GM21360 (cell line): Measurements from ENCODE around the gene PCARE.
"Not testable (repeated sequence)": the region's sequence is repeated elsewhere in the genome, so short reads cannot be mapped to it uniquely, and the experiment has no call there.

Experiments used
- ATAC-seq: cut with Tn5 transposase; IDR thresholded peaks from one replicate; pipeline ENCODE4 v1.9.1; 2021; ENCODE audit warnings: mild to moderate bottlenecking, moderate library complexity; ENCODE audit not compliant: unreplicated experiment

The PCARE gene

DNA sequence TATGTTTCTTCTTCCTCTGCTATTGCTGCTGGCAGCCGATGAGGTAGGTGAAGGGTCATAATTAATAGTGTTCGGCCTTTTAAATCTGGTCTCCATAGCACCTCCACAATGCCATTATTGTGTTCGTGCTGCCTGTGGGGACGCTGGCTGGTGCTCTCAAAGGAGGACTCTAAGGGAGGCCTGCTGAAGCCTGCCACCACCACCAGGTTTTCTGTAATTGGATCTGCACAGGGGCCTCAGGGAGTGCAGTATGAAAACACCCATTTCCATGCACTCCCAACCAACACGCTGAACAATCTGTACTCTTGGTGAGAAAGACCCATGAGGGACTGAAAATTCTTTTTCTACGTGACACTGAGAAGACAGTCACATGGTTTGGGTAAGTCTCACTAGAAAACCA lies 23.2 kb upstream of the PCARE start:
- ATAC-seq: no peak

DNA sequence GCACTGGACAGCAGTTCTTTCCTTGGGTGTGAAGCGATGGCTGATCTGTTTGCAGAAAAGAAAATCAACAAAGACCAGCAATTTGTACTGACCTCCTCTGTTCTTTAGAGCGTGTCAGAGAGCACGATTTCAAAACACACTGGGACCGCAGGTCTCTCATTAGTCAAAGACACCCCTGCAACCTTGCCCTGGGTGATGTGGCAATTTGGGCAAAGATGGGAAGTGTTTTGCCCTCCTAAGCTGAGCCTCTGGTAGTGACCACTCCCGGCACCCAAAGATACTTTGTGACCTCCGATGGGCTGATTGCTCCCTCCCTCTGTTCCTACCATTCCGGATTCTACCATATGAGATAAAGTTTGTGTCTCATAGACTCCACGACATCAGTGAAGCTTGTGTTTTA lies 22.6 kb upstream of the PCARE start:
- ATAC-seq: no peak

DNA sequence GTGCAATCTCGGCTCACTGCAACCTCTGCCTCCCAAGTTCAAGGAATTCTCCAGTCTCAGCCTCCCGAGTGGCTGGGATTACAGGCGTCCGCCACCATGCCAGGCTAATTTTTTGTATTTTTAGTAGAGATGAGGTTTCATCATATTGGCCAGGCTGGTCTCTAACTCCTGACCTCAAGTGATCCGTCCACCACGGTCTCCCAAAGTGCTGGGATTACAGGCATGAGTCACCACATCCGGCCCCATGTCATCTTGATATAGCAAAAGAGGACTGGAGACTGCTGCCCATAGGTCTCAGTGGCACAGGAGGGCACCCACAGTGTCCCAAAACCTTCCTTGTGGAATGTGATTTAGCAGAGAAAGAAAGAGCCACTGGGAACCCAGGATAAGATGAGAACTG lies 16.0 kb upstream of the PCARE start:
- ATAC-seq: not testable (repeated sequence)

DNA sequence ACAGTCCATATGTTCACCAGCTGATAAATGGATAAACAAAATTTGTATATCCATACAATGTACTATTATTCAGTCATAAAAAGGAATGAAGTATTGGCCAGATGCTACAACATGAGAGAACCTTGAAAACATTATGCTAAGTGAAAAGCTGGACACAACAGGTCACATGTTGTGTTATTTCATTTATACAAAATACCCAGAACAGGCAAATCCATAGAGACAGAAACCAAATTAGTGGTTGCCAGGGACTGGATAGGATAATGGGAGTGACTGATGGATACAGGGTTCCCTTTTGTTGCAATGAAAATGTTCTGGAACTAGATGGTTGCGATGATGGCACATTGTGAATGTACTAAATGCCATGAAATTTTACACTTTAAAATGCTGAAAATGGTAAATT lies 10.2 kb upstream of the PCARE start:
- ATAC-seq: no peak

DNA sequence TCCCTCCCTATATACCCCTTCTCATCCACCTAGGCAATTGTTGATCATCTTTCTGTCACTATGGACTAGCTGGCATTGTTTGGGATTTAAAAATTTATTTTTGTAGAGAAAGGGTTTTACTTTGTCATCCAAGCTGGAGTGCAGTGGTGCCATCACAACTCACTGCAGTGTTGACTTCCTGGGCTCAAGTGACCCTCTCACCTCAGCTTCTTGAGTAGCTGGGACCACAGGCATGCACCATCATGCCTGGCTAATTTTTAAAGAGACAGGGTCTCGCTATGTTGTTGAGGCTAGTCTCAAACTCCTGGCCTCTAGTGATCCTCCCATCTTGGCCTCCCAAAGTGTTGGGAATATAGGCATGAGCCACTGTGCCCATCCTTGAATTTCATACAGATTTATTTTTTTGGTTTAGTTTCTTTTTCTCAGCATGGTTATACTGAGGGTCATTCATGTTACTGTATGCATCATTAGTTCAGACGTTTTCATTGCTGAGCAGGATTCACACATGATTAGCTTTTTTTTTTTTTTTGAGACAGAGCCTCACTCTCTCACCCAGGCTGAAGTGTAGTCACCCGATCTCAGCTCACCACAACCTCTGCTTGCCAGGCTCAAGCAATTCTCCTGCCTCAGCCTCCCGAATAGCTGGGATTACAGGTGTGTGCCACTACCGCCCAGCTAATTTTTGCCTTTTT lies 8.6 kb upstream of the PCARE start:
- ATAC-seq: peak; percentile 86

DNA sequence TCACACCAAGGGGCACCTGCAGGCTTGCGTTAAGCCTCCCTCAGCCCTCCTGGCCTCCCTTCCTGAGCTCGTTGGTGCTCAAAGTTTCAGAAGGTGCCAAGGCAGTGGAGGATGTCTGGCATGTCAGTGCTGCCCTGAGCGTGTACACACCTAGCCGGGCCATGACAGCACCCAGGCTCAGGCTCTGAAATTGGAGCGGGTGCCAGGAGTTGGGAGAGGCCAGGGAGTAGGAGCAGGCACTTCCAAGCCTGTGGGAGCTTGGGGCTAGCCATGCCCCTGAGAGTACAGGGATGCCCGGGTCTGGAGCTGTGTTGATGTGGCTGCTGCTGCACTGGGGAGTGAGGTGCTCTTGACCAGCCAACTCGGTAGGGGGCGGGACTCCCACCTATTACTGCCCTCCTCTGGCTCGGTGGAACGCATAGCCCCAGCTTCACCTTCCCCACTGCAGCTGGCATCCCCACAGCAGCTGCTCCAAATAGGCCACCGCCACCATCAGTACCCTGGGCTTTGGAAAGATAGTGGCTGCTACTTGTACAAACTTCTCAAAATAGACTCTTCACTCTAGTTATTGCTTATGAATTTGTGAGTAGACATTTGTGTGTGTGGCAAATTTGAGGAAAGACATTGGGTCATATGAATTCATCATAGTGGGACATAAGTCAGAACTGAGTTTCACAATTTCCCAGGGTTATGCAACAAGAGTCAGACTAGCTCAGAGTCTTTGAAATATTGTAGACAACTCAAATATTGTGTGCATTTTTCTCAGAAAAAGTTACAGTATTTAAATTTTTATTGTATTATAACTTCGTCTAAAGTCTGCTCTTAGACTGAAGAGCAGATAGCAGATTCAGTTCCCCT lies 6.8 kb upstream of the PCARE start:
- no peak for ATAC-seq

DNA sequence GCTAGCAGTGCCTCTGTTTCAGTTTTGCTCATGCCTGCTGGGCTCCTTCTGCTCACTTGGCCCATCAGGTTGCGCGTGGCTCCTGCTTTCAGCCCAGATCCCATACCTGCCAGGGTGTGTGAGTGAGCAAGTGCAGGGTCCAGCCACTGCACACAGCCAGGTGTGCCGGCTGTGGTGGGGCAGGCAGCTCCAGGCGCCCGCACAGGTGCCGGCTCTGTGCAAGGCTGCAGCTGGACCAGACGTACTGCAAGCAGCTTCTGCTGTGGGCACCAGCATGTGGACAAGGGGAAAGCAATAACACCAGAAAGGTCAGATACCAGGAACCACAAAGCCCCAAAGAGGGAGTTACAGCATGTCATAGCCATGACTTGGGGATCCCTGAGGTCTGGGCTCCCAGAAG lies 5.6 kb upstream of the PCARE start:
- ATAC-seq: no peak

DNA sequence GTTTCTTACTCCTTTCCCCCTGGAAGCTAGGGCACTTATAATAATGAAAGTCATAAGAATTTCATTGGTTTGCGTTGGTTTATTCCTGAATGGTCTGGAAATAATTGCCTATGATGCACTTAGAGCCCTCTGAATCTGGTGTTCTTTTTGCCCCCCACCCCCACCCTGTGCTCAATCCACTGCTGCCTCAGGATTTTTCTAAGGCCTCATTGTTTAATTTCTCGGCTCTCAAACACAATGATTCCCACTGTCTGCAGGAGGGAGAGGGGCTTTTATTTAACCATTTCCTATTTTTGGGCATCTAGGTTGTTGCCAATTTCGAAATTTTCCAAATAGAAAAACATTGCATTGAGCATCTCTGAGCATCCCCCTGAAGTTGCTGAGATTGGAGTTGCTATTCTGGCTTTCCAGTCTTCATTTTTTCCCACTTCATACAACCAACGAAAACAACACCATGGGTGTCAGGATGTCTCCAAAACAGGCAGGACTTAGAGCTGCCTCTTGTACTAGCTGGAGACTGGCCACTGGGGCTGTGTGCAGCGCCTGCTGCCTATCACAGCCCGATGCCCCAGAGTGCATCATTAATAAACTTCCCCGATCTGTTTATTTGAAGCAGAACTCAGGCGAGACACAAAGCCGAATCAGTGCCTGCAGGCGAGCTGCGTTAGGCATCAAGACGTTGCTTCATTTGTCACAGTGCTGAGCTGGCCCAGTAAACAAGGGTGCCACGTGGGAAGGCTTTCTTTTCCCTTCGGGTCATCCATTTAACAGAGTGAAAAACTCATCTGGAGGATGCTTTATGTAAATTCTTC lies 1.8 kb upstream of the PCARE start:
- ATAC-seq: no peak

DNA sequence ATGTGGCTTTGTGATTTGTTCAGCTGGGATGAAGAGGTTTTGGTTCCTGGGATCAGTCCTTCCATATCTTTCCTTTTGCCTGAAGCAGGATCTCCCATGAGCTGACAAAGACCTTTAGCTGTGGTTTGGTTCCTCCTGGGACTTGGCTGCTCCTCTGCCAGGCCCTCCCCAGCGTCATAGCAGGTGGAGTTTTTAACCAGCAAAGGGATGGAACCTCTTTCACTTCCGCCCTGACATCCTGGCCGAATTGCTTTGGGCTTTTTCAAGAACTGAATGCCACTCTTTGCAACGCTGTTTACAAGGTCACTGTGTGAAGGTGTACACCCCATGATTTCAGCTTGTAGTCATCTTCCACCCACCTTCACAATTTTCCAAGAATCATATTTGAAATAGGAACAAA lies 390 bp downstream of the PCARE start:
- no peak for ATAC-seq

DNA sequence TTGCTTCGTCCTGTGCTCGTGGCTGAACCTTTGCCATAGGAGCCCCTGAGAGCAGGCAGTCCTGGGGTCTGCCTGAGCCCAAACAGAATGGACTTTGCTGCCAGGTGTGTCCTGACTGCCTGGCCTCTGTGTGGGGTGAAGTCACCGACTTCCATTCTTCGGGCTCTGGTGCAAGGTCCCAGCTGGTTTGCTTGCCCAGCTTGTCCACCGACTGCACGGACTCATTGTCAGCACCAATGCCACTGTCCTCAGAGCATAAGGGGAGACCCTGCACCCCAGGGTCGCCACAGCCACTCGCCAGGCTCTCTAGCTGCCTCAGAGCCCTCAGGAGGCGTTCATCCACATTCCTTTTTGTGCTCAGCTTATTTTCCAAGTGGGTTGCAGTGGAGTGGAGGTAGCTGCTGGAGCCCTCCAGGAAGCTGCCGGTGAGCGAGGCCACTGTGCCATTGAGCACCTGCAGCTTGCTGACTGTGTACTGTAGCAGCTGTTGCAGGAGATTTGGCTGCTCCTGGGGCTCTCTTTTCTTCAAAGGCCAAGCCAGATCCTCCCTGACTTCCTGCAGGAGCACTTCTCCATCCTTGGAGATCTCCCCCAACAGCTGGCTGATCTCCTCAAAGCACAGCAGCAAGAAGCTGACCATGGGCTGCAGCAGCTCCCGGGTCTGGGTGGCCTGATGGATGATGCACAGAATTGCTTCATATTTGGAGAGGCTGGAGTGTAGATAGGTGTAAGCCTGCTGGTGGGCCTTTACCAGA lies 1.2 kb downstream of the PCARE start:
- no peak for ATAC-seq

DNA sequence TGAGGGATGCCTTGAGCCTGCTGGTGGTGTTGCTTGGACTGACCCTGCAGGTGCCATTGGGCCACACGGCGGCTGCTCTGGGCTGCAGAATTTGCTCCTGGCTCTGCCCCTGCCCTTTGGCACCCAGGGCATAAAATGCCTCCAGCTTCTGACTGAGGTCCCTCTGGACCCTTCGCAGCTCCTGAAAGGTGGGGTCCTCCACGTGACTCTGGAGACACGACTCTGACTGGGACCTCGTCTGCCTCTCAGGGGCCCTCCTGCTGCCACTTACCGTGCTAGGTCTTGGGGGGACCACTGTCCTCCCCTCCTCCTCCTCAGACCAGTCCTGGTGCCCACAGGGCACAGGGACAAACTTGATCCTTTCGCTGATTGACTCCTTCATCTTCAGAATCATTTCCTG lies 2.1 kb downstream of the PCARE start:
- ATAC-seq: no peak

DNA sequence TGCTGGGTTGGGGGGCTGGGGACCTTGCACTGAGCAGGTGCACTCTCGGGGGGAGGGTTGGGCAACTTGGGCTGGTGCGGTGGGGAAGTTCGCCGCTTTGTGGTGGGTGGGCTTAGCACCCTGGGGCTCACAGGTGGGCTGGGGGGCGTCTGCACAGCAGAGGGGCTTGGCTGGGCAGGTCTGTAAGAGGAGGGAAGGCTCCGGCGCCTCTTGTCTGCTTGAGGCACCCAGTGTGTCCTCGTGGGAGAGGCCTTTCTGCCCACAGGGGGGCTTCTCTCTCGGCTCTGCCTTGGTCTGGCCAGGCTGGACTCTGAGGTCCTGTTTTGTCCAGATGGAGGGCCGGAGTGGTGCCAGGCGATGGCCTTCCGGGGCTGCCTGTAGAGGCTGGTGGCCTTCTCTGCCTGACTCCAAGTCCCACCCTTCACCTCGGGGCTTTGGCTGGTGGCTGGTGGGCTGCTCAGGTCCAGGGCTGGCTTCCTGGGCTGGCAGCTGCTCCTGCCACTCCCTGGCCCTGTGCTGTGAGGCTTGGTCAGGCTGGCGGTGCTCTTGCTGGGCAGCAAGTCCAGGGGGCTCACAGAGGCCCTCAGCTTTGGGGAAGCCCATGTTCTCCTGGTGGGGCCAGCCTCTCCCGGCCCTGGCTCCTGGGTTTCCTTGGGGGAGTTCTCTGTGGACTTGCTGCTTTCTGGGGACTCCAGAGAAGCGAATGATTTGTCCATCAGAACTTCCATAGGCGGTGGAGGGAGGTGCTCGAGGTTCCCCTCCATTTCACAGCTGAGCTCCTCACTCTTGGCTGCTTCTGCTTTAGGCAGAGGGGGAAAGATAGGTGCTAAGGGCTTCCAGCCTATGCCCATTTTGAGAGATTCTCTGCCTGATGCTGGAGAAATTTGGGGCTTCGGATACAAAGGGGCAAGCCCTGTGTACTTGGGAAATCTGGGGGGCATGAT lies 3.0 kb downstream of the PCARE start:
- no peak for ATAC-seq

DNA sequence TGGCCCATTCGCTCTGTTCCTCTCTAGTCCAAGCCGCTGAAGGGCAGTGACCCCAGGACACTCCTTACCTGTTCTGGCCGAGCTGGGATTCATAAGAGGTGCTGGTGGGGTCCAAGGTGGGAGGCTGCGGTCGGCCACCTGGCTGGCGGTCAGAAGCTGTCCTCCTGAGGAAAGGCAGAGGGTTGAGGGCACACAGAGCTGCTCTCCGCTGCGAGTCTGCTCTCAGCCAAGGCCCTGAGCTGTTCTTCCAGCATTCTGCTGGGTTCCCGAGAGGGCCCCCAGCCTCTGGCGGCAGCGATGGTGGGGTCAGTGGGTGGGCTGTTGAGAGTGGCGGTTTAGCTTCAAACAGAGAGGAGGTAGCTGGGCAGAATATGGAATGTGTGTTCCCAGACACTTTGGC lies 3.8 kb downstream of the PCARE start:
- ATAC-seq: no peak

DNA sequence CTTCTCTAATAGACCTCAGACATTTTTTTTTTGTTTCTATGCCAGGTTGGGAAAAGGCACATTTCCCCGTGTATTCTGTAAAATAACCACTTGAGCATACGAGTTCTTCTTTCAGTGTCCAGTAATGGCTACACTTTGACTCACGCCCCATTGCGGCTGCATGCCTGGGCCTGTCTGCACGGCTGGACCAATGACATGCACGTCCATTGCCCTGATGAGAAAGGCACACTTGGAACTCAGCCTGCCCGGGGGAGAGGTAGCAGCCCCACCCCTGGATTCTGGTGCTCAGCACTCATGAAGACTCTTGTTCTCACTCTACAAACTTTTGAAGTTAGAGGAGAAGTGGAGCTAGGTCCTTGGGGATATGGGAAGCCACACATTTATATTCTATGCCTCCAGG lies 5.8 kb downstream of the PCARE start:
- ATAC-seq: no peak

DNA sequence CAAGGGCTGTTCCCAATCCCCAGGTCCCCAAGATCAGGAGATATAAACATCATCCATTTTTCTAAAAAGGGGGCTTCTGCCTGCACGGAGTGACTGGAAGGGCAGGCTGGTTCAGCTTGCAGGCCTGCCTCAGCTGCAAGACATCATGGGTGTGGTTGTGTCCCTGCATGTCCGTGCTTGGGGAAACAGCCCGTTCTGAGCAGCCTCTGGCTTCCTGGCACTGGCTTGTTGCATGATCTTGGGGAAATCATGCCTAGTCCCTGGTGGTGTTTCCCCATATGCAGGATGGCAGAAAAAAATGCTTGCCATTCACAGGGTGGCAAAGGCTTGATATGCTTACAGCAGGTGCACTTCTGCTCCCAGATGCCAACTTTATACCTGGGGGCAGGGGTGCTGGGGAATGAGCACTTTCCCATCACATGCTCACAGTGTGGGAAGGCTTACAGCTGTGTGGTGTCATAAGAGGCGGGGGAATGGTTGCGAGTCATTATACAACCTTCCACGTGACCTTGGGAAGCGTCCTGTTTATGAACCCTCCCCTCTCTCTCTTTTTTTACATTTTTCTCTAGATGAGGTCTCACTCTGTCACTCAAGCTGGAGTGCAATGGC lies 7.2 kb downstream of the PCARE start:
- no peak for ATAC-seq

DNA sequence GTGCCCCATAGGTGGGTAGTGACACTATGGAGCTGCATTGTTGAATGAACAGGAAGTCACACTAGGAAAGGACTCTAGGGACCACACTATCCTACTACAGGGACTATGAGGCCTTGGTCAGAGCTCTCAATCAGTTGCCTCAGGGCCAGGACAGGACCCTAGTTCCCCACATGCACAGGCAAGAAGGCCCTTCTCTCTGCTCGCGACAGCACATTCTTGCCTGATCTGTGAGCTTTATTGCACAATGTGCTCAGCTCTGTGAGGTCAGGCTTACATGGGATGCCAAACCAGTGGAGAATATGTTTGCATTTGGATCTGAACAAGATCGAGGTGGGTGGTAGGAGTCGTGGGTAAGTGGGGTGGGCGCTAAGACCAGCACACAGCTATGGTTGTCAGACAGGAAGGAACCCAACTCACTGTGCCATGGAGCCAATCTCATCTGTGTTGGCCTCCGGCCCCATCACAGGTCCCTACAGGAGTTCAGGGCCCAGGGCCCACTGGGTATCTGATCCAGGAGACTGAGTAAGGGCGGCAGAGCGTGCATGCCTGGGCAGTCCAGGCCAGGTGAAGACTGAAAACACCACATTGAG lies 8.0 kb downstream of the PCARE start:
- no peak for ATAC-seq

DNA sequence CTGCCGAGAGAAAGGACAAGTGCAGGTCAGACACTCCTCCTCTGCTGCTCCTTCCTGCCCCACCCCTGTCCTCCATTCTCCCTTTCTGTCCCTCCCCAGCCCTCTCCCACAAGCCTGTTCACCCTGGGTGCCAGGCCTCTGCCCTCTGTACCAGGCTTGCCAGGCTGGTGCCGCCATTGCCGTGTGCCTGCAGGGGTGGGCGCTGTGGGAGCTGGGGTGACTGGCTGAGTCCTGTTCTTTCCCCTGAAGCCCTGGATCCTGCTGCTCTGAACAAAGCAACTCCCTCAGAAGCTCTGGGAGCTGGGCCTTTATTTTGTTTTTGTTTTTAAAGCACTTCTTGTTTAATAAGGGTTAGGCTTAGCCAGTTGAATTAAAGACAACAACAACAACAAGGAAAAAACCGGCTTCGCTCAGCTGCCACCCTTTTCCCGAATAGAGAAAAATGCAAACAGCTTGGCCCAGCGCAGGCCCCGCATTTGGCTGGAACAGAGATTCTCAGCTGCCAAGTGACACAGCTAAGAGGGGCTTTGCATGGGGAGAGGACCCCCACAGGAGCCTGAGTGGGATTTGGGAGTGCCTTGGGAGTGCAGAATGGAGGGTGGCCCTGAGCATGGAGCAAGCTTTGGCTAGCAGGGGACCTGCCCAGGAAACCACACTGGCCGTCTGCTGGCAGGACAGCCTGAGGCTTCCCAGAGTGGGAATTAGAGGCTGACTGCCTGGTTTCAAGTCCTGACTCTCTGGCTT lies 9.1 kb downstream of the PCARE start:
- ATAC-seq: no peak

DNA sequence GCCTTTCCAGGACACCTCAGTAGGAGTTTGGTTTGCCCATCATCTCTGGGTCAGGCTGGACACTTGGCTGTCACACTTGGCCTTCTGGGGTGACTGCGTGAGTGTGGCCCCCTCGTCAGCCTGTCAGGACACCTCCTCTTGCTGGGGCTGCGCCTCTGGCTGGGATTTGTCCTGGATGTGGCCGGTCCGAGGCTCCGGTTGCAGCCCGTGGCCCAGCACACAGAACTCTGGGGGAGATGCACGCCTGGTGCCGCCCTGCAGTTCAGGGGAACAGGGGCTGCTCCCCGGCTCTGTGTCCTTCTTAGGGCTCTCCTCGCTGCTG lies 9.6 kb downstream of the PCARE start:
- no peak for ATAC-seq

DNA sequence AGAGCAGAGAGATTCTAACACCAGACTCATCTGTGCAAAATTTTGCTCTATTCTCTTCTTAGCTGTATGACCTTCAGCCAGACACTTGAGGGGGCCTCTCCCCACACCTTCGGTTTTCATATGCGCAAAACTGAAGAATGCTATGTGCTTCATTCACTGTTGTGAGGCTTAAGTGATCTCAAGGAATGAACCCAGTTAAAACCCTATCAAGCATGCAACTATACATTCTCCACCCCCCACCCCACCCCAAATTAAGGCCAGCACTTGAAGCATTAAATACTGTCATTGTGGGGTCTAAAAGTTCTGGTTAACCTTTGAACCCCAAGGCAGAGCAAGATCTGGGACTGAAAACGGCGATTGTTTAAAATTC lies 10.0 kb downstream of the PCARE start:
- ATAC-seq: no peak
